ENCODE results near the gene MTCH1.

MTCH1 gene

GRCh38 chr6:36985808-36986703 lies at the start of gene MTCH1:
Gene MTCH1, minus strand, starts transcription at chr6:36986196. Its CDS starts 23 bp downstream, at chr6:36986173.
- peak; percentile 95 for DNase-seq (ENCODE audit: extremely low spot score)
- ChIA-PET CTCF (interaction anchor here (0.5 to 2.4 kb wide), 3 partner anchors 32 to 223 kb away, joined by 3 to 12 read pairs (median 8); no protein-coding TSS in a partner anchor), POLR2A (interaction anchor here (0.7 to 2.0 kb wide), 21 partner anchors 8 to 221 kb away, joined by 3 to 18 read pairs (median 4); partner anchors contain the start of genes C6orf89 and PPIL1)
- TF ChIP-seq ELF4 (IDR thresholded peaks at IDR 0.05): peak; percentile 50; the same call in 1 of the 2 replicates
- TF ChIP-seq FOXA1 (IDR thresholded peaks at IDR 0.05): no peak
- peak; percentile 64; the same call in 1 of the 2 replicates for TF ChIP-seq SP1 (IDR thresholded peaks at IDR 0.05)

DNA sequence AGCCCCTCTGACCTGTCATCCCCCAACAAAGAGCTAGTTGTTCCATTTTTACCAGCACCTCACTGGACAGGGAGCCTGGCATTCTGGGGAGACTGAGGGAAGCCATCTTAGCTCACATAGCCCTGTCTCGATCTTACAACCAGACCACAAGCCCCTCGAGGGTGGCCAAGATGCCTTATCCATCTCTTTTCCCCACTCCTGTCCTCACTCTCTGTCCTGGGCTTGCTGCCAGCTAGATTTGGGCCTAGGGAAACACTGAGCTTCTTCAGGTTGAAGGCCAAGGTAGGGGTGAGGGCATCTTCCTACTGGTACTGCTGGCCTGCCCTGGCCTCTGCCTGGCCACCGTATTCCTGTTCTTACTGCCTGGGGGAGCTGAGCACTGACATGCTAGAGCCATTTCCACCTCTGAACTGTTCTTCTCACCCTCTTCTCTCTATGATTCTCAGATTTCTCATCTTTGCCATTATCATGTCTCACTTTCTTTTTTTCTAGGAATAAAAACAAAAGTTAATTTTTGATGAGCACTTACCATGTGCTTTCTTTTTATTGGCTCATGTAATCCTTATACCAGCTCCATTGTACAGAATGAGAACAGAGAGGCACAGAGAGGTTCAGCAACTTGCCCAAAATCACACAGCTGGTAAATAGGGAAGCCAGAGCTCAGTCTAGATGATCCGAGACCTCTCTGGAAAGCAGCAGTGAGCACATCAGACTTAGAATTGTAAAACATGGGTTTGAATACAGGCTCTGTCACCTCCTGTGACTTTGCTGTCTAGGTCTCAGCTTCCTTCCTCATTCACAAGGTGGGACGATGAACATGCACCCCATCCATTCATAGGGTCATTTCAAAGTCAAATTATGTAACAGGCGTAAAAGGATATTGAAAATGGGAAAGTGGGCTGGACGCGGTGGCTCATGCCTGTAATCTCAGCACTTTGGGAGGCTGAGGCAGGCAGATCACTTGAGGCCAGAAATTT lies 48.1 kb upstream of the MTCH1 start:
- no peak for DNase-seq (ENCODE audit: extremely low spot score)
- ChIA-PET CTCF (interaction anchor here (0.6 to 1.5 kb wide), 3 partner anchors 10 to 15 kb away, joined by 3 to 5 read pairs (median 4); no protein-coding TSS in a partner anchor), POLR2A (interaction anchor here (0.7 to 1.2 kb wide), 2 partner anchors 136 to 137 kb away, joined by 3 read pairs; partner anchors contain the start of gene PIM1)
- TF ChIP-seq SUZ12 (IDR thresholded peaks at IDR 0.05): no peak
- TF ChIP-seq FOXA1 (IDR thresholded peaks at IDR 0.05): no peak

- ChIA-PET CTCF (interaction anchor here (0.6 to 1.5 kb wide), 2 partner anchors 12 to 177 kb away, joined by 3 to 4 read pairs; no protein-coding TSS in a partner anchor), POLR2A (no interaction called here)
- no peak for DNase-seq (ENCODE audit: extremely low spot score)
- no peak for TF ChIP-seq ZNF384 (IDR thresholded peaks at IDR 0.05)
- no peak for TF ChIP-seq FOXA1 (IDR thresholded peaks at IDR 0.05)
- TF ChIP-seq FOXK2 (IDR thresholded peaks at IDR 0.05): no peak
- TF ChIP-seq HDGF (IDR thresholded peaks at IDR 0.05; ENCODE audit: borderline replicate concordance): no peak
- TF ChIP-seq L3MBTL2 (conservative IDR thresholded peaks at IDR 0.05): no peak
- TF ChIP-seq NFRKB (IDR thresholded peaks at IDR 0.05): no peak
- no peak for TF ChIP-seq BHLHE40 (IDR thresholded peaks at IDR 0.05; ENCODE audit: borderline replicate concordance)
- TF ChIP-seq CTBP1 (IDR thresholded peaks at IDR 0.05; ENCODE audit: borderline replicate concordance): no peak
Measured at GRCh38 chr6:37033255-37033654, 47.3 kb upstream of the MTCH1 start.

GRCh38 chr6:37032239-37032638 lies 46.2 kb upstream of the MTCH1 start:
- ChIA-PET POLR2A (no interaction called here), CTCF (interaction anchor here (1.0 kb wide), 1 partner anchor 14 kb away, joined by 3 read pairs; no protein-coding TSS in a partner anchor)

DNA sequence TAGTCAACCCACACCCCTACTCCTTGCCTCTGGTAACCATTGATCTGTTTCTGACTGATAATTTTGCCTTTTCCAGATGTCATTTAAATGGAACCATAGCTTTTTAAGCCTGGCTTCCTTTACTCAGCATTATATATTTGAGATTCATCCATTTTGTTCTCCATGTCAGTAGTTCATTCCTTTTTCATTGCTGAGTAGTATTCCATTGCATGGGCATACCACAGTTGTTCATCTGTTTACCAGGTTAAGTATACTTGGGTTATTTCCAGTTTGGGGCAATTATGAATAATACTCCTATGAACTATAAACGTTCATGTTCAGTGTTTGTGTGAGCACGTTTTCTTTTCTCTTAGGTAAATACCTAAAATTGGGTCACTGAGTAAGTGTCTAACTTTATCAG lies 44.6 kb upstream of the MTCH1 start:
- no peak for TF ChIP-seq NFRKB (IDR thresholded peaks at IDR 0.05)
- no peak for TF ChIP-seq SP1 (IDR thresholded peaks at IDR 0.05)
- no peak for TF ChIP-seq FOXM1 (IDR thresholded peaks at IDR 0.05; ENCODE audit: borderline replicate concordance)
- no peak for TF ChIP-seq FOXA1 (IDR thresholded peaks at IDR 0.05)
- TF ChIP-seq CTBP1 (IDR thresholded peaks at IDR 0.05; ENCODE audit: borderline replicate concordance): no peak
- TF ChIP-seq FOXK2 (IDR thresholded peaks at IDR 0.05): no peak
- TF ChIP-seq ELF4 (IDR thresholded peaks at IDR 0.05): no peak
- no peak for TF ChIP-seq HDGF (IDR thresholded peaks at IDR 0.05; ENCODE audit: borderline replicate concordance)
- no peak for DNase-seq (ENCODE audit: extremely low spot score)
- CTCF ChIA-PET: interaction anchor here (2.4 kb wide), 1 partner anchor 180 kb away, joined by 22 read pairs; no protein-coding TSS in a partner anchor
- POLR2A ChIA-PET: no interaction called here

More at GRCh38 chr6:37032239-37032638, 46.2 kb upstream of the MTCH1 start:
- TF ChIP-seq L3MBTL2 (conservative IDR thresholded peaks at IDR 0.05) (no peak), ZNF384 (IDR thresholded peaks at IDR 0.05) (no peak), LEF1 (IDR thresholded peaks at IDR 0.05; ENCODE audit: borderline replicate concordance) (no peak), PKNOX1 (IDR thresholded peaks at IDR 0.05) (no peak), ARNT (IDR thresholded peaks at IDR 0.05) (no peak)
- DNase-seq (ENCODE audit: extremely low spot score): no peak

GRCh38 chr6:37029249-37029971 lies 43.4 kb upstream of the MTCH1 start:
- no peak for TF ChIP-seq NFRKB (IDR thresholded peaks at IDR 0.05)
- TF ChIP-seq FOXM1 (IDR thresholded peaks at IDR 0.05; ENCODE audit: borderline replicate concordance): no peak
- TF ChIP-seq BHLHE40 (IDR thresholded peaks at IDR 0.05; ENCODE audit: borderline replicate concordance): no peak
- no peak for TF ChIP-seq HDGF (IDR thresholded peaks at IDR 0.05; ENCODE audit: borderline replicate concordance)
- TF ChIP-seq PKNOX1 (IDR thresholded peaks at IDR 0.05): no peak
- CTCF ChIA-PET: interaction anchor here (0.6 to 3.6 kb wide), 13 partner anchors 9 to 270 kb away, joined by 3 to 22 read pairs (median 4); no protein-coding TSS in a partner anchor
- POLR2A ChIA-PET: interaction anchor here (0.9 kb wide), 1 partner anchor 140 kb away, joined by 3 read pairs; the partner anchor contains the start of gene PIM1
- peak; percentile 76 for DNase-seq (ENCODE audit: extremely low spot score)

Measured in HEK293T (cell line).